HCT116 (cell line): ENCODE measurements around the gene DOP1A. TPM values are rescaled to one million over a fixed set of nuclear protein-coding genes. Genes with fewer than 3 reads are reported as not detected.

ENCODE experiments used
- ATAC-seq: fragments of 200-7000 bp; cut with Tn5 transposase; 2 replicates; pipeline ENCODE4 v1.9.1; 2020; ENCODE audit warnings: mild to moderate bottlenecking, moderate library complexity
- BruUV-seq: library from RNA; stranded (reverse); fragments of 400-500 nt; replicated peaks from 2 replicates; lab custom pipeline; 2021; lab: Mats Ljungman, UMichigan
- CTCF ChIA-PET: fragments of 300-600 bp; sonication (Branson Sonifier 250); formaldehyde crosslinking; loops from one replicate; lab custom pipeline; 2021; ENCODE audit warnings: antibody characterized with exemption; lab: Charles Lee
- POLR2A ChIA-PET: fragments of 300-600, 350-600 bp; sonication (Branson Sonifier 250); formaldehyde crosslinking; loops from one replicate; lab custom pipeline; 2021; ENCODE audit warnings: antibody characterized with exemption; lab: Charles Lee
- RAD21 ChIA-PET, 2 experiments: fragments of 300-600 bp; sonication (Branson Sonifier 250); formaldehyde crosslinking; loops; one replicate each; lab custom pipeline; 2023; ENCODE audit warnings: low total read pairs in 2 of 2; ENCODE audit not compliant: uncharacterized antibody in 2 of 2, unreplicated experiment in 2 of 2, low non-redundant PET in 1 of 2; lab: Charles Lee
- DNase-seq: peaks from one replicate; pipeline ENCODE4 v3.0.0-alpha.2; 2010; ENCODE audit warnings: low read depth, low spot score
- H2AFZ ChIP-seq: fragments of 200-600 bp; shearing (Covaris generic), sonication (generic); 2 replicates; pipeline ENCODE4 v1.6.1; 2017; ENCODE audit warnings: low read depth, mixed run types, mixed read lengths, antibody characterized with exemption, low read length; ENCODE audit not compliant: poor library complexity, severe bottlenecking
- H3K27ac ChIP-seq: 2 replicates; pipeline ENCODE4 v1.5.1; 2012; ENCODE audit warnings: low read depth, low read length
- H3K27me3 ChIP-seq: fragments of 200-600 bp; sonication (generic); 2 replicates; pipeline ENCODE4 v1.6.1; 2016; ENCODE audit warnings: mixed run types, low read length, mixed read lengths; ENCODE audit not compliant: insufficient read depth
- H3K36me3 ChIP-seq, 2 experiments: fragments of 200-500 bp in 1 of 2; fragments of 200-600 bp in 1 of 2; sonication (Bioruptor generic) in 1 of 2; sonication (generic) in 1 of 2; 2 replicates each; pipeline versions ENCODE4 v1.5.1 to v1.6.1; 2014 to 2016; ENCODE audit warnings: low read length in 2 of 2, inconsistent platforms in 1 of 2, mixed read lengths in 1 of 2, mixed run types in 1 of 2; ENCODE audit not compliant: insufficient read depth in 2 of 2, control insufficient read depth in 1 of 2
- H3K4me1 ChIP-seq, 2 experiments: fragments of 200-600 bp in 1 of 2; sonication (generic) in 1 of 2; 2 replicates each; pipeline versions ENCODE4 v1.5.1 to v1.6.1; 2012 to 2017; ENCODE audit warnings: low read length in 2 of 2, inconsistent platforms in 1 of 2, mild to moderate bottlenecking in 1 of 2, mixed read lengths in 1 of 2, mixed run types in 1 of 2, moderate library complexity in 1 of 2; ENCODE audit not compliant: insufficient read depth in 2 of 2, control insufficient read depth in 1 of 2
- H3K4me2 ChIP-seq: fragments of 200-600 bp; sonication (generic); 2 replicates; pipeline ENCODE4 v1.6.1; 2017; ENCODE audit warnings: mixed run types, low read length, mixed read lengths
- H3K4me3 ChIP-seq, 2 experiments: fragments of 200-600 bp in 1 of 2; sonication (generic) in 1 of 2; replicated peaks in 1 of 2; 2 replicates each; pipeline ENCODE4 v1.5.1; 2011 to 2016; ENCODE audit warnings: low read length in 2 of 2, control low read depth in 1 of 2, low read depth in 1 of 2, mild to moderate bottlenecking in 1 of 2, mixed read lengths in 1 of 2, mixed run types in 1 of 2
- H3K79me2 ChIP-seq: fragments of 200-600 bp; sonication (generic); 2 replicates; pipeline ENCODE4 v1.6.1; 2017; ENCODE audit warnings: mild to moderate bottlenecking, mixed run types, low read length, moderate library complexity, mixed read lengths; ENCODE audit not compliant: insufficient read depth
- H3K9ac ChIP-seq: fragments of 200-600 bp; sonication (generic); 2 replicates; pipeline ENCODE4 v1.6.1; 2016; ENCODE audit warnings: low read length, mixed read lengths
- H3K9me2 ChIP-seq: fragments of 200-600 bp; sonication (generic), shearing (Covaris generic); 2 replicates; pipeline ENCODE4 v1.6.1; 2017; ENCODE audit warnings: mixed run types, mild to moderate bottlenecking, moderate library complexity; ENCODE audit not compliant: insufficient read depth
- H3K9me3 ChIP-seq, 2 experiments: fragments of 200-500 bp in 1 of 2; fragments of 200-600 bp in 1 of 2; sonication (Bioruptor generic) in 1 of 2; sonication (generic) in 1 of 2; 2 replicates each; pipeline ENCODE4 v1.6.1; 2014 to 2017; ENCODE audit warnings: low read length in 2 of 2, mixed read lengths in 2 of 2, inconsistent platforms in 1 of 2, low read depth in 1 of 2, mild to moderate bottlenecking in 1 of 2, mixed run types in 1 of 2, moderate library complexity in 1 of 2; ENCODE audit not compliant: control insufficient read depth in 1 of 2, insufficient read depth in 1 of 2
- H4K20me1 ChIP-seq: fragments of 200-600 bp; sonication (generic), shearing (Covaris generic); 2 replicates; pipeline ENCODE4 v1.6.1; 2017; ENCODE audit warnings: mixed run types, mild to moderate bottlenecking, moderate library complexity; ENCODE audit not compliant: insufficient read depth
- CBX3 ChIP-seq: IDR thresholded peaks from 2 replicates; pipeline ENCODE4 v1.6.1; 2012; ENCODE audit warnings: low read depth
- CEBPB ChIP-seq: IDR thresholded peaks from 2 replicates; pipeline ENCODE4 v1.6.1; 2012; ENCODE audit warnings: low read depth
- EGR1 ChIP-seq: IDR thresholded peaks from 2 replicates; pipeline ENCODE4 v1.6.1; 2012; ENCODE audit warnings: low read depth
- ELF1 ChIP-seq: IDR thresholded peaks from 2 replicates; pipeline ENCODE4 v1.6.1; 2012; ENCODE audit warnings: low read depth, borderline replicate concordance
- EZH2phosphoT487 ChIP-seq: fragments of 200-600 bp; IDR thresholded peaks from 2 replicates; pipeline ENCODE4 v1.6.1; 2018; ENCODE audit warnings: antibody characterized with exemption, borderline replicate concordance
- FOSL1 ChIP-seq: IDR thresholded peaks from 2 replicates; pipeline ENCODE4 v1.6.1; 2012; ENCODE audit warnings: low read depth
- POLR2A ChIP-seq: IDR thresholded peaks from 2 replicates; pipeline ENCODE4 v1.7.0; 2011; ENCODE audit warnings: borderline replicate concordance; ENCODE audit not compliant: insufficient read depth, insufficient read length; ENCODE audit errors: extremely low read depth
- RAD21 ChIP-seq: IDR thresholded peaks from 2 replicates; pipeline ENCODE4 v1.6.1; 2012; ENCODE audit warnings: low read depth, mild to moderate bottlenecking
- SIN3A ChIP-seq: IDR thresholded peaks from 2 replicates; pipeline ENCODE4 v1.6.1; 2012; ENCODE audit warnings: low read depth
- SP1 ChIP-seq: IDR thresholded peaks from 2 replicates; pipeline ENCODE4 v1.6.1; 2012; ENCODE audit warnings: low read depth
- SRF ChIP-seq: IDR thresholded peaks from 2 replicates; pipeline ENCODE4 v1.6.1; 2012; ENCODE audit warnings: low read depth
- YY1 ChIP-seq: IDR thresholded peaks from 2 replicates; pipeline ENCODE4 v1.6.1; 2011; ENCODE audit warnings: low read length, low read depth, moderate library complexity, mild to moderate bottlenecking; ENCODE audit not compliant: insufficient replicate concordance; ENCODE audit errors: extremely low read depth
- ZFX ChIP-seq: fragments of 450-650 bp; IDR thresholded peaks from 2 replicates; pipeline ENCODE4 v1.6.1; 2017
- ZNF274 ChIP-seq: fragments of 200-500 bp; sonication (Bioruptor generic); IDR thresholded peaks from 2 replicates; pipeline ENCODE4 v1.6.1; 2014; ENCODE audit warnings: mild to moderate bottlenecking, low read depth, low read length, inconsistent platforms
- intact Hi-C: fragments of 100-400 bp; cut with micrococcal nuclease; formaldehyde crosslinking; loops from 2 replicates; pipeline ENCODE4 v1.10.0; 2022
- total RNA-seq: library from RNA; stranded (reverse); gene quantifications from one replicate; pipeline ENCODE4 v1.2.1, GENCODE V29; 2021; ENCODE audit not compliant: unreplicated experiment
- TF ChIP-seq, protein P1 (sequence below): IDR thresholded peaks from 2 replicates; pipeline ENCODE4 v1.6.1; 2012; ENCODE audit warnings: low read depth
- TF ChIP-seq, protein P2 (sequence below): IDR thresholded peaks from 2 replicates; pipeline ENCODE4 v1.6.1; 2011; ENCODE audit warnings: mild to moderate bottlenecking, low read length, moderate library complexity; ENCODE audit not compliant: insufficient replicate concordance; ENCODE audit errors: extremely low read depth
- TF ChIP-seq, protein P3 (sequence below): IDR thresholded peaks from 2 replicates; pipeline ENCODE4 v1.6.1; 2012
- TF ChIP-seq, protein P4 (sequence below): IDR thresholded peaks from 2 replicates; pipeline ENCODE4 v1.6.1; 2012
- TF ChIP-seq, protein P5 (sequence below), 3 experiments: fragments of 200-600 bp in 1 of 3; sonication (generic) in 1 of 3; IDR thresholded peaks in 2 of 3; conservative IDR thresholded peaks in 1 of 3; 2 replicates each; pipeline ENCODE4 v1.5.1; 2012 to 2017; ENCODE audit warnings: low read depth in 2 of 3, low read length in 2 of 3, antibody characterized with exemption in 1 of 3, borderline replicate concordance in 1 of 3, control low read depth in 1 of 3, mild to moderate bottlenecking in 1 of 3, mixed read lengths in 1 of 3, mixed run types in 1 of 3, moderate library complexity in 1 of 3; ENCODE audit not compliant: insufficient read depth in 1 of 3

DOP1A gene
- total RNA-seq, 1 experiment from 2014 or later = 7.1 TPM

DNA sequence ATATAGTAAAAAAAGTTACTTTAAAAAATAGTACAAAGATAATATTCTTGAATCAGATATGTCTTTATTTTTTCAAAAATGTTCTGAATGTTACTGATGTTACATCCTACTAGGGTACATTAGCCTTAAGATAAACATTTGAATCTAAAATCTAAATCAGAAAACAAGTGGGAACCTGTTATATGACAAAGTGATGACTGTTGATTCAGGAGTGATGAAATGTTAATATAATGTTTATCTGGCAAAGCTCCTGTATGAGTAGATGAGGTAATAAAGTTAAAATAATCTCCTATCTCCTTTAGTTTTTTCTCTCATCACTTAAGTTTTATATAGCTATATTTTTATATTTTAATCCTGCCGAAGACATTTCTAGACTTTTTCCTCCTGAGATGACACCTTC lies 4.2 kb downstream of the DOP1A start:
- Histone ChIP-seq H3K9ac (no peak overlapping the region), H3K36me3 (no peaks in the 10 kb centered on the region), H4K20me1 (no peaks in the 10 kb centered on the region), H2AFZ (no peak overlapping the region), H3K4me2 (no peak overlapping the region), H3K9me3 (no peaks in the 10 kb centered on the region), H3K27me3 (no peaks in the 10 kb centered on the region), H3K4me3 (no peak overlapping the region), H3K79me2 (0 out of 2 replicates have a peak, but pooled peaks cover 5% of the 10 kb centered on the region), H3K27ac (no peak overlapping the region), H3K4me1 (peaks cover 2 to 9% of the 10 kb centered on the region in 2 experiments; a peak in 2 of 4 replicates), H3K9me2 (no peaks in the 10 kb centered on the region)
- no TSS peak for BruUV-seq
- ChIA-PET POLR2A (no interaction called here), CTCF (interaction anchor here (1.3 to 1.4 kb wide), 2 partner anchors 143 to 441 kb away, joined by 4 to 5 read pairs; partner anchors contain the start of gene PRSS35), RAD21 (no interaction called here)
- intact Hi-C loops = no loop called here
- ATAC-seq (no peak), DNase-seq (no peak)
- no peak for TF ChIP-seq SP1
- no peak for TF ChIP-seq CEBPB
- TF ChIP-seq, protein P1, sequence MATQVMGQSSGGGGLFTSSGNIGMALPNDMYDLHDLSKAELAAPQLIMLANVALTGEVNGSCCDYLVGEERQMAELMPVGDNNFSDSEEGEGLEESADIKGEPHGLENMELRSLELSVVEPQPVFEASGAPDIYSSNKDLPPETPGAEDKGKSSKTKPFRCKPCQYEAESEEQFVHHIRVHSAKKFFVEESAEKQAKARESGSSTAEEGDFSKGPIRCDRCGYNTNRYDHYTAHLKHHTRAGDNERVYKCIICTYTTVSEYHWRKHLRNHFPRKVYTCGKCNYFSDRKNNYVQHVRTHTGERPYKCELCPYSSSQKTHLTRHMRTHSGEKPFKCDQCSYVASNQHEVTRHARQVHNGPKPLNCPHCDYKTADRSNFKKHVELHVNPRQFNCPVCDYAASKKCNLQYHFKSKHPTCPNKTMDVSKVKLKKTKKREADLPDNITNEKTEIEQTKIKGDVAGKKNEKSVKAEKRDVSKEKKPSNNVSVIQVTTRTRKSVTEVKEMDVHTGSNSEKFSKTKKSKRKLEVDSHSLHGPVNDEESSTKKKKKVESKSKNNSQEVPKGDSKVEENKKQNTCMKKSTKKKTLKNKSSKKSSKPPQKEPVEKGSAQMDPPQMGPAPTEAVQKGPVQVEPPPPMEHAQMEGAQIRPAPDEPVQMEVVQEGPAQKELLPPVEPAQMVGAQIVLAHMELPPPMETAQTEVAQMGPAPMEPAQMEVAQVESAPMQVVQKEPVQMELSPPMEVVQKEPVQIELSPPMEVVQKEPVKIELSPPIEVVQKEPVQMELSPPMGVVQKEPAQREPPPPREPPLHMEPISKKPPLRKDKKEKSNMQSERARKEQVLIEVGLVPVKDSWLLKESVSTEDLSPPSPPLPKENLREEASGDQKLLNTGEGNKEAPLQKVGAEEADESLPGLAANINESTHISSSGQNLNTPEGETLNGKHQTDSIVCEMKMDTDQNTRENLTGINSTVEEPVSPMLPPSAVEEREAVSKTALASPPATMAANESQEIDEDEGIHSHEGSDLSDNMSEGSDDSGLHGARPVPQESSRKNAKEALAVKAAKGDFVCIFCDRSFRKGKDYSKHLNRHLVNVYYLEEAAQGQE = no peak
- no peak for TF ChIP-seq ELF1
- TF ChIP-seq CBX3 = no peak
- TF ChIP-seq ZFX = no peak
- TF ChIP-seq ZNF274 = no peak
- TF ChIP-seq RAD21 = no peak
- TF ChIP-seq EGR1 = no peak
- TF ChIP-seq YY1 = no peak
- TF ChIP-seq SRF = no peak
- no peak for TF ChIP-seq FOSL1
- no peak for TF ChIP-seq SIN3A
- TF ChIP-seq, protein P2, sequence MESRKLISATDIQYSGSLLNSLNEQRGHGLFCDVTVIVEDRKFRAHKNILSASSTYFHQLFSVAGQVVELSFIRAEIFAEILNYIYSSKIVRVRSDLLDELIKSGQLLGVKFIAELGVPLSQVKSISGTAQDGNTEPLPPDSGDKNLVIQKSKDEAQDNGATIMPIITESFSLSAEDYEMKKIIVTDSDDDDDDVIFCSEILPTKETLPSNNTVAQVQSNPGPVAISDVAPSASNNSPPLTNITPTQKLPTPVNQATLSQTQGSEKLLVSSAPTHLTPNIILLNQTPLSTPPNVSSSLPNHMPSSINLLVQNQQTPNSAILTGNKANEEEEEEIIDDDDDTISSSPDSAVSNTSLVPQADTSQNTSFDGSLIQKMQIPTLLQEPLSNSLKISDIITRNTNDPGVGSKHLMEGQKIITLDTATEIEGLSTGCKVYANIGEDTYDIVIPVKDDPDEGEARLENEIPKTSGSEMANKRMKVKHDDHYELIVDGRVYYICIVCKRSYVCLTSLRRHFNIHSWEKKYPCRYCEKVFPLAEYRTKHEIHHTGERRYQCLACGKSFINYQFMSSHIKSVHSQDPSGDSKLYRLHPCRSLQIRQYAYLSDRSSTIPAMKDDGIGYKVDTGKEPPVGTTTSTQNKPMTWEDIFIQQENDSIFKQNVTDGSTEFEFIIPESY = no peak
- TF ChIP-seq, protein P3, sequence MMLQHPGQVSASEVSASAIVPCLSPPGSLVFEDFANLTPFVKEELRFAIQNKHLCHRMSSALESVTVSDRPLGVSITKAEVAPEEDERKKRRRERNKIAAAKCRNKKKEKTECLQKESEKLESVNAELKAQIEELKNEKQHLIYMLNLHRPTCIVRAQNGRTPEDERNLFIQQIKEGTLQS = no peak
- TF ChIP-seq EZH2phosphoT487 = no peak
- TF ChIP-seq, protein P4, sequence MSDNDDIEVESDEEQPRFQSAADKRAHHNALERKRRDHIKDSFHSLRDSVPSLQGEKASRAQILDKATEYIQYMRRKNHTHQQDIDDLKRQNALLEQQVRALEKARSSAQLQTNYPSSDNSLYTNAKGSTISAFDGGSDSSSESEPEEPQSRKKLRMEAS = no peak
- no peak for TF ChIP-seq POLR2A
- TF ChIP-seq, protein P5, sequence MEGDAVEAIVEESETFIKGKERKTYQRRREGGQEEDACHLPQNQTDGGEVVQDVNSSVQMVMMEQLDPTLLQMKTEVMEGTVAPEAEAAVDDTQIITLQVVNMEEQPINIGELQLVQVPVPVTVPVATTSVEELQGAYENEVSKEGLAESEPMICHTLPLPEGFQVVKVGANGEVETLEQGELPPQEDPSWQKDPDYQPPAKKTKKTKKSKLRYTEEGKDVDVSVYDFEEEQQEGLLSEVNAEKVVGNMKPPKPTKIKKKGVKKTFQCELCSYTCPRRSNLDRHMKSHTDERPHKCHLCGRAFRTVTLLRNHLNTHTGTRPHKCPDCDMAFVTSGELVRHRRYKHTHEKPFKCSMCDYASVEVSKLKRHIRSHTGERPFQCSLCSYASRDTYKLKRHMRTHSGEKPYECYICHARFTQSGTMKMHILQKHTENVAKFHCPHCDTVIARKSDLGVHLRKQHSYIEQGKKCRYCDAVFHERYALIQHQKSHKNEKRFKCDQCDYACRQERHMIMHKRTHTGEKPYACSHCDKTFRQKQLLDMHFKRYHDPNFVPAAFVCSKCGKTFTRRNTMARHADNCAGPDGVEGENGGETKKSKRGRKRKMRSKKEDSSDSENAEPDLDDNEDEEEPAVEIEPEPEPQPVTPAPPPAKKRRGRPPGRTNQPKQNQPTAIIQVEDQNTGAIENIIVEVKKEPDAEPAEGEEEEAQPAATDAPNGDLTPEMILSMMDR (IDR thresholded peaks at IDR 0.05 in 2 of 3, conservative IDR thresholded peaks at IDR 0.05 in 1 of 3; ENCODE audit: borderline replicate concordance in 1 of 3, insufficient read depth in 1 of 3, low read depth in 2 of 3, low read length in 2 of 3) = no peak
